Measurements from ENCODE around the gene NRP1. TPM values are rescaled to one million over a fixed set of nuclear protein-coding genes. Genes with fewer than 3 reads are reported as not detected.

Gene NRP1
- total and polyA plus RNA-seq, 10 donors = 4.8 to 202 (median 138) TPM

- Histone ChIP-seq H3K27me3 (replicated peaks in 1 of 7) (no peaks in the 10 kb centered on the region), H3K36me3 (no peaks in the 10 kb centered on the region), H3K4me3 (no peak overlapping the region), H3K9me3 (no peaks in the 10 kb centered on the region), H3K27ac (peak overlapping the region in 1 of 8 donors; percentile 0), H3K4me1 (peaks cover 0 to 50% (median 5%) of the 10 kb centered on the region in 6 donors)
- intact Hi-C loops (cut with DNase I; ENCODE audit: low total_unique reads) = no loop called here
- 61 to 80% (median 62%) methylated on average over 3 of the region's 3 CpGs for WGBS, 5 donors
- DNase-seq = no peak
- TF ChIP-seq CTCF (IDR thresholded peaks at IDR 0.05 in 8 of 11, conservative IDR thresholded peaks at IDR 0.05 in 3 of 11) (no peak), POLR2AphosphoS5 (IDR thresholded peaks at IDR 0.05) (no peak), POLR2A (IDR thresholded peaks at IDR 0.05) (no peak)
Observed at GRCh38 chr10:33136271-33136670, 198.2 kb downstream of the NRP1 start.

DNA sequence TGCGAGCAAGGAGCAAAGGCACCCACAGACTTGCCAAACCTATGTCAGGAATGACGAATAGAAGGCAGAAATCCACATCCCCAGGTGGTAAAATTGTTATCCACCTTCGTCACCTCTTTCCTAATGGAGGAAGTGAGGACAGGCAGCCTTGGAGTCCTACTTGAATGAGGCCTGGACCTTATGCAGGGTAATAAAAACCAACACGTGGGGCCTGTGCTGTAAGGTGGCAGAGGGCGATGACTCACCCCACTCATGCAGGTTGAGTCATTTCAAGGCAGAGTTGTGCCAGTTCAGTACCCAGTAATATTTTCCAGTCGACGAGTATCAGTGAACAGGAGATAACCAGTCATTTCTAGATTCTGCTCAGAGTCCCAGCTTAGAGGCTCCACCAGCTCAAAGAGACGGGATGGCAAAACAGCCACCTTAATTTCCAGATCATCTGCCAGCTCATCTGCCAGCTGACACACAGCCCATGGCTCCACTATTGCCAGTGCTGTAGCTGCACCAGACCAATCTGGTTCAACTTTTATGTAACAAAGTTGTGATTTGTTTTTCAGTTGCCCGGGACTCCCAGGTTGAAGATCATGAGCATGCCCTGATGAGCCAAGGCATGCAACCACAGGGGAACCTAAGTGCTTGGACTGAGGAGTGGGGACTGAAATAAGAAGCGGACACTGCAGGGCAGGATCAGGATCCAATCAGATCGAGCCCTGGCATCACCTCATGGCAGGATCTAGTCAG is 200.3 kb downstream of the NRP1 start:
- TF ChIP-seq POLR2A (IDR thresholded peaks at IDR 0.05) (no peak), CTCF (IDR thresholded peaks at IDR 0.05 in 8 of 11, conservative IDR thresholded peaks at IDR 0.05 in 3 of 11) (no peak)
- Histone ChIP-seq H3K4me1 (peaks cover 0 to 42% (median 4%) of the 10 kb centered on the region in 6 donors), H3K4me3 (no peak overlapping the region), H3K9me3 (no peaks in the 10 kb centered on the region), H3K27me3 (replicated peaks in 1 of 7) (no peaks in the 10 kb centered on the region), H3K27ac (peak overlapping the region in 3 of 8 donors; percentile 16 to 46 (median 28)), H3K36me3 (no peaks in the 10 kb centered on the region)
- intact Hi-C loops (cut with DNase I; ENCODE audit: low total_unique reads) = no loop called here
- WGBS, 5 donors = 69 to 79% (median 72%) methylated on average over 11 of the region's 11 CpGs
- no peak for DNase-seq

- Histone ChIP-seq H3K9me3 (no peaks in the 10 kb centered on the region), H3K4me1 (peaks cover 0 to 39% (median 3%) of the 10 kb centered on the region in 6 donors), H3K27ac (peak overlapping the region in 1 of 8 donors; percentile 46)
Observed at GRCh38 chr10:33133557-33133956, 200.9 kb downstream of the NRP1 start.

More at GRCh38 chr10:33133557-33133956, 200.9 kb downstream of the NRP1 start:
- no peak overlapping the region for H3K4me3 ChIP-seq
- no peak for TF ChIP-seq CTCF (IDR thresholded peaks at IDR 0.05 in 8 of 11, conservative IDR thresholded peaks at IDR 0.05 in 3 of 11)
- TF ChIP-seq POLR2AphosphoS5 (IDR thresholded peaks at IDR 0.05) = no peak
- no peak for TF ChIP-seq POLR2A (IDR thresholded peaks at IDR 0.05)
- no peaks in the 10 kb centered on the region for H3K36me3 ChIP-seq
- no peaks in the 10 kb centered on the region for H3K27me3 ChIP-seq (replicated peaks in 1 of 7)
- no peak for DNase-seq
- intact Hi-C loops (cut with DNase I; ENCODE audit: low total_unique reads) = no loop called here

Data from spleen (tissue), 11 donors.